Medulla oblongata (tissue), 1 donor: Measurements from ENCODE around the gene FBXO33.

Experiments used
- DNase-seq: peaks from one replicate; pipeline ENCODE4 v3.0.0-alpha.2; 2015; ENCODE audit errors: extremely low spot score

FBXO33 gene

DNA sequence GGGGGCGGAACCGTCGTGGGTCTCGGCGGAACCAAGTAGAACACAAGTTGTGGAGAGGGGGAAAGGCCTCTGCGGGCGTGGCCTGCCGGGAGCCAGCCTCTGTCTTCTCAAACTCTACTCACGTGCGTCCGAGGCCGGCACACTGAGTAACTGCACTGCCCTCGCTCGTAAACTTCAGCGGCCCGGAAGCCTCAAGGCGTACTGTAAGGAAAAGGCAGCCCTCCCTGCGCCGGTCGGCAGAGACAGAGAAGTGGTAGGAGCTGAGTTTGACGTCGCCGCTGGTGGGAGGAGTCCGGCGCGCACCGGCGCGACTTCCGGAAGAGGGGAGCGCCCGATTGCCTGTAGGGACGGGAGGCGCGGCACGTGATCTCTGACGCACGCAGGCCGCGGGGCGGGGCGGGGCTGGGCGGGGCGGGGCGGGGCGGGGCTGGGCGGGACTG is at the start of gene FBXO33:
FBXO33 (minus strand) TSS at position 255 of the 440 bp plus-strand sequence. CDS start 271 bp downstream, outside the sequence.
- DNase-seq: peak; percentile 97

- no peak for DNase-seq
Measured at GRCh38 chr14:39474416-39474911, 42.2 kb upstream of the FBXO33 start.

- DNase-seq: no peak
Measured at GRCh38 chr14:39472078-39472477, 39.8 kb upstream of the FBXO33 start.

DNA sequence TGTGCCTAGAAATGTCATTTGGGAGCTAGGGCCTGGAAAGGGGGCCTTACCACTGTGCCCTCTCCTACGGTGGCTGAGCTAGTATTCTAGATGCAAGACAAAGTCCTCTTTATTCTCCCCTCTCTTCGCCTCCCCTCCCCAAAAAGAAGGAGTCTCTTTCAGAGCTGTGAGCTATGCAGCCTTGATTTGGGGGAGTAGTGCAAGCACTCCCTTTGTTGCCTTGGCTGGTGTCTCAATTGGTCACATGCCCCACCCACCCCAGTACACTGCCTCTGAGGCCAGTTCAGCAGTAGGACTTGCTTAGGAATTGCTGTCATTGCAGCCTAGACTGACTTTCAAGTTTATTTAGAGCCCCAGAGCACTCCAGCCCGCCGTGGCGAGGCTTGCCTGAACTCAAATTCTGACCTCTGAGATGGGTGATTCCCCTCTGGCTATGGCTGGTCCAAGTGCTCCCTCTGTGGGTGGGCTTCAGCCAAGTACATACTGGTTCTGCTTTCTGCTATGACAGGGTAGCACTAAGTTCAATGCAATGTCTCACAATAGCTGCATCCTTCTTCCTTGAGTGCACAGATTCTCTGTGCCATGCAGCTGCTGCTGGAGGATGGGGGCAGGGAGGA is 37.0 kb upstream of the FBXO33 start:
- DNase-seq: peak; percentile 56

GRCh38 chr14:39467889-39468524 is 35.8 kb upstream of the FBXO33 start:
- no peak for DNase-seq

DNA sequence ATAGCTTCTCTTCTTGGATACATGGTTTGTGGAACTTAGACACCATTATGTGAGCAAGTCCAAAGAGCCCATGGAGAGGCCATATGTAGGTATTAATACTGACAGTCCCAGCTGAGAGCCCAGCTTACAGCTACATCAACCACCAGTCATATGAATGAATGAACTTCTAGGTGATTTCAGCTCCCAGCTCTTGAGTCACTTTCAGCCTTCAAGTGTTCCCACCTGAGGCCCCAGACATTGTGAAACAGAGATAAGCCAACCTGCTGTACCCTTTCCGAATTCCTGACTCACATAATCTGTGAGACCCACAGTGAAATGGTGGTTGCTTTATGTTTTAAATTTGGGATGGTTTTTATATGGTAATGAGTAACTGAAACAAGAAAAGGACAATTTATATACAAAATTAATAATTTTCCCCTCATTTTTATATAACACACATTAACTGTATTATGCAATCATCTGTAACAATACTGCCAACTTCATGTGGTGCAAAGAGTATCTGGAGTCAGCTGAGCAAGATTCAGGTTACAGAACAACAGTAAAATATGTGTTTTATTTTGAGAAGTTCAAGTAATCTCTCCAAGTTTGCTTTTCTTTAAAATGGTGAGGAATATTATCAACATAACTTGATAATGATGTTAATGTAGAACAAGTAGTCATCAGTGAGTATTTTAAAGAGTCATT is 27.7 kb upstream of the FBXO33 start:
- no peak for DNase-seq

DNA sequence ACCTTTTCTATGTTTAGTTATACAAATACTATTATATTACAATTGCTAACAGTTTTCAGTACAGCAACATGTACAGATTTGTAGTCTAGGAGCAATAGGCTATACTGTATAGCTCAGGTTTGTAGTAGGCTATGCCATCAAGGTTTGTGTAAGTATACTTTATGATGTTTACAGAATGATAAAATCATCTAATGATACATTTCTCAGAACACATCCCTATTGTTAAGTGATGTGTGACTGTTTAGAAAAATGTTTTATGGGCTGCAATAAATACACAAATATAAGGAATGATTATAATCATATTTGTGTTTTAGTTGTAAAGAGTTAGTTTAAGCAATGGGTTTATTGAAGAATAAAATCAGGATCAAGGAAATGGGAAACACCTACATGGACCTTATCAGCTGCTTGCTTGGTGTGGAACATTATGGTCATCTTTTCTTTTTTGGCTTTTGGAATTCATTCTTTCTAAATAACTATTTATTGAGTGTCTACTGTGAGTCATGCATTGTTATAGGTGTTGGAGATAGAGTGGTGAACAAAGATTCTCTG is 24.5 kb upstream of the FBXO33 start:
- DNase-seq: no peak

DNA sequence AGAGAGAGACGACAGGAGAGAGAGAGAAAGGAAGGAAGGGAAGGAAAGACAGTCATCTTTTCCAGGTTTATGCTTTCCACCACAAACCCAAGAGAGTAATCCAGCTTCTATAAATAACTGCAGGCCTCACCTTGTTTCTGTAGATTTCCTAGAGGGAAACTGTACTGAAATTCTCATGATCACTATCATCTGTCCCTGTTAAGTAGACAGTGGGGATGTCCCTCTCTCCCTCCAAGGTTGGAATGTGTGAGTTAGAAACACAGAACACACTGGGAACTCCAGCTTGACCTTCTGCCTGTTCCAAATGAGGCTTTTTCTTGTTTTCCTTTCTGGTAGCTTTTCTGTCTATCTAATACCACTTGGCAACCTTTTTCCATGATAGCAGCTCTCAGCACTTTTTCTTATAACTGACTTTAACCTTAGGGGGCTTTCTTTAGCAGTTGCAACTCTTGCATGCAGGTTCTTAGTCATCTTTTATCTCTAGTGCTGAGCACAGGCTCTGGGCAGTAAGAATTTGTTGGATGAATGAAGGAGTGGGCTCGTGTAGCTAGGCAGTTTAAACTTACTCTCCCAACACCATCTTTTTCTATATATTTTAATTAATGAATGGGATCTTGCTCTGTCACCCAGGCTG is 22.8 kb upstream of the FBXO33 start:
- DNase-seq: no peak

DNA sequence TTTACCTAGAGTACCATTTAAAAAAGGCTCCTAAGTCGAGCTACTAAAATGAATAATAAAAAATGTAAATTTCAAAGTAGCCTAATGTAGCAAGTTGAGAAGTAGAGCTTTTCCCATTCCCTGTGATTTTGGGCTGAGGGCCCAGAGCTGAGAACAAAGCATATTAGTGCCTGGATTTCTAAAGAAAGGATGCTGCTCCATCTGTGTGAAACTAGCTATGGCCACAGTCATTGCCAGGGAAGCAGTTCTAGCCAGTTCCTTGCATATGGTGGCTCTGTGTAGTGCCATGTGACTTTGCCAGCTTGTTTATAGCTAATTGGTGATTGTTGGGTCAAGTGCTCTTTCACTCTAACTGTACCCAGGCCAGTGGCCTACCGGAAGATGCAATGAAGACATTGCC is 20.4 kb upstream of the FBXO33 start:
- DNase-seq: peak; percentile 64

- DNase-seq: no peak
Measured at GRCh38 chr14:39451811-39452210, 19.6 kb upstream of the FBXO33 start.

GRCh38 chr14:39447175-39447661 is 15.0 kb upstream of the FBXO33 start:
- DNase-seq: no peak

- DNase-seq: no peak
Measured at GRCh38 chr14:39446131-39446744, 14.0 kb upstream of the FBXO33 start.

GRCh38 chr14:39442293-39442692 is 10.1 kb upstream of the FBXO33 start:
- no peak for DNase-seq

GRCh38 chr14:39441805-39442204 is 9.6 kb upstream of the FBXO33 start:
- DNase-seq: no peak

DNA sequence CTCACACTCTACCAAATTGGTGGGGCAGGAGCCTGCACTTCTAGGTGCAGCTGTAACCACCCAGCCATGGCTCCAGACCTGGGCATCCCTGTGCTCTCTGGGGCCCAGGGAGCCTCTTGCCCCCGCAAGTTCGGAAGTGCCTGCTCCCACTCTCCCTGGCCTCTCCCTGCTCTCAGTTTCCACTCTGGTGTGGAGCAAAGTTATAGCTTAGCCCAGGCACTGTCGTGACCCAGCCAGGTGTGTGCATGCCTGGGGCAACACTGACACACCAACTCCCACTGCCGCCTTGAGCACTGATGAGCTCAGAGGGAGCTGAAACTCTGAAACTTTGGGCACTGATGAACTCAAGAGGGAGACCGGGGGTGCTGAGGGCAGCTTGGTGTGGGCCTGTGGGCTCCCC is 8.7 kb upstream of the FBXO33 start:
- no peak for DNase-seq

GRCh38 chr14:39435241-39435640 is 3.0 kb upstream of the FBXO33 start:
- no peak for DNase-seq

DNA sequence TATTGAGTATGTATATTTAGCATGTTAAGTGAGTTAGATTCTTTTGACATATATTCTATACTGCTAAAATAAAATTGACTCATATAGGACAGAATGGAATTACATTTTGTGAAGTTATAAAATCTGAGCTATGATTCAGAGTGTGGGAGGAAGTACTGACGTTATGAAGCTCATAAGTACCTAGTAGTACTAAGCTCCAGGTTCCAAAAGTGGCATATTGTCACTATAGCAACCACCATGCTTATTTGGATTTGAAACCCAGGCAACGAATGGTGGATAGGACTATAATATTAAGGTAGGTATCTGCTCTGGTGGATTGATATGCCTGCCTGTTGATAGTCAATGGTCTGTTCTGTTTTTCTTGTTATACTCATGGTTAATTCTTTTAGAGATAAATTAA is 2.2 kb upstream of the FBXO33 start:
- DNase-seq: no peak

DNA sequence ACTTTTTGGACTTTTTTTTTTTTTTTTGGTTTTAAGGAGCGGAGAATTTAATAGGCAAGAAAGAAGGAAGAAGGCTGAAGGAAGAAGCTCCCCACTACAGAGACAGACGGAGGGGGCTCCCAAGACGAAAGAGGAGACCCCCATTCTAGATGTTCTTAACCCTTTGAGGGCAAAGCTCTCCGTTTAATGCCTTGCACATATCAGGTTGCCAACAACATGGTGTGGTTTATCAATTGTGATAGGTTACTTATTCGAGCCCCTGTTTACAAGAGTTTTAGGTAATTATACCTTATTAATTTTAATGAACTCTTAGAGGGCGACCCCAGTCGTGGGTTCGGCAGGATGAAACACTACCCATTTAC is 1.2 kb upstream of the FBXO33 start:
- DNase-seq: peak; percentile 26

GRCh38 chr14:39432619-39433451 is 602 bp upstream of the FBXO33 start:
- peak; percentile 90 for DNase-seq

DNA sequence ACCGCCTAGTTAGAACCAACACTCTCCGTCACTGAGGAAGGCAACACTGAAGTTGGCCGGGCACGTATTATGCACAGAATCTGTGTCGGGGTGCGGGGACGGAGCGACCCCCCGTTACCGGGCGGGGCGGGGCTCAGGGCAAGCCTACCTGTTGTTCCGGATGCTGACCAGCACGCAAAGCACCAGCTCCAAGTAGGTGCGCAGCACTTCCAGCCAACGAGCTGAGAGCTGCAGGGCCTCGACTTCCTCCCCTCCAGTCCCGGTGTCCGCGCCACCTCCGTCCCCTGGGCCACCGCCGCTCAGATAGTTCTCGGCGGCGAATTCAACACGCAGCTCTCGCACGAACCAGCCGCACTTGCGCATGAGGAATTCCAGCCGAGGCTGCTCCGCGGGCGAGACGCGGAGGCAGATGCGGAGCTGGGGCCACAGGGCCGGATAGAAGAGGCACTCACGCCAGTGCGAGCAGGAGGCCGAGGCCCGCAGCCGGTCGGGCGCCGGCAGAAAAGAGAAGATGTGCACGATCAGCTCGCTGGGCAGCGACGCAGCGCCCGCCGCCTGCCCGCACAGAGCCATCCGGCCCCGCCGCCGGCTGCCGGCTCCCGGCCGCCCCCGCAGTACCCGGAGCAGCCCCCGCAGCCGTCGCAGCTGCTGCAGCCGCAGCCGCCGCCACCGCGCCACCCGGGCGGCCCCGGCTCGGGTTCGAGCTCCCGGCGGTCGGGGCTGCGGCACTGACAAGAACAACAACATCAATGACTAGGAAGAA is 636 bp downstream of the FBXO33 start:
- peak; percentile 31 for DNase-seq
